ELR (cell line): Measurements from ENCODE around the gene CHST2.

Experiments used
- DNase-seq: peaks from one replicate; pipeline ENCODE4 v3.0.0-alpha.2; 2015; ENCODE audit warnings: low read depth

CHST2 gene

DNA sequence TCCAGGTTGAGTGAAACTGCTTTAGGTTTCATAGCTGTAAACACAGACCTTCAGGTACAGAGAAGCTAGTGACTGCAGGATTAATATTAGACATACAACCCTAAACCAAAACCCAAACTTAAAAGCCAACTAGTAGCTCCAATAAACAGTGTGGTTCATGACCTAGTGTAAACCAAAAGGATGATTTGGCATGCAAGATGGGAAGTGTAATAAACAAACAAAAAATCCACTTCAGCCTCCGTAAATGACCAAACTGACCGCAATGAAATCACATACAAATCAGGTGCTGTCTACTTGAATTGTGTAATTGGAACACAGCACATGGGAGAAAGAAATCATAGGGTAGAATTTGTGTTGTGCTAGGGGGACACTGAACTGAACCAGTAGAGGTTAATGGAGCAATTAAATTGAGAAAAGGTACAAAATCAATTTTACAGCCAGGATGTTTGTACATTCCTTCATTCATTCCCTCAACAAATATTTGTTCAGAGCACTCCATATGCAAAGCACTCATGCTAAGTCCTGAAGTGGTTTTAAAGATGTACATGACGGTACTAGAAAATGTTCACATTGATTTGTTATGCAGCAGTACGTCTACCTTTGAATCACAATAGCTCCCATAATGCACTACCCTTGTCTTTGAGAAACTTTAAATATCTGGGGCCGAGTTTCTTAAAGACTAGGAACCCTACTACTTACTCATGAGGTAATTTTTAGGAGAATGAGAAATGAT is 21.4 kb upstream of the CHST2 start:
- DNase-seq, result no peak

DNA sequence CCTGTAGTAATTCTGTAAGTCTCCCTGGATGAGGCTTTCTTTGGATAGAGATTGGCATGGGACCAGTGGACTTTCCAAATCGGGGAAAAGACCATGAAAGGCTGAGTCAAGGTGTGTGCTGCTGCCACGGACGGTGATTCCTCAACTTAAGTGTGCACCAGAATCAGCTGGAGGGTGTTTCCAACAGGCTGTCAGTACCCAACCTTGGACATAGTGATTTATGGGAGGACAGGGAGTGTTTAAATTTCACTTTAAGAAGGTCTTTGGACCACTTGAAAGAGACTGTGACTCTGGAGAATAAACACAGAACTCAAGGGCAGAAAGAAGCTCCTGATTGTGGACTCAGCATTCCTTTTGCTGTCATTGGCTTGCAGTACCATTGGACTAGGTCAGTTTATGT is 20.4 kb upstream of the CHST2 start:
- DNase-seq, result no peak

DNA sequence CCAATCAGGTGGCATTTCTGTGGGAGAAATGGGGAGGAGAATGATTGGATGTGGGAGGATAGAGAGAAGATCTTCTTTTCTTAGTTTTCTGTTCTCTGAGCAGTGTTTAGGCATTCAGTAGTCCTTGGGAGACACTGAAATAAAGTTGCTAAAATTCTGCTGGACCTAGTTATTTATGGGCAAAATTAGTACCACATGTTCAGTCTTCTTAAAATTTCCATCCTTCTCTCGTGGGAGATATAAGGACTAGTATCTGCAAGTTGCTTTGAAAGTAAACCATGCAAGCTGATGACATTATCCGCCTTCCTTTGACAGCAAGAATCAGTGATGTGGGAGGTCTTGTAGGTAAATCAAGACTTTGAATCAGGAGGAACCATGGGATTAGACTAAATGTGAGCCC is 19.9 kb upstream of the CHST2 start:
- DNase-seq, result no peak

DNA sequence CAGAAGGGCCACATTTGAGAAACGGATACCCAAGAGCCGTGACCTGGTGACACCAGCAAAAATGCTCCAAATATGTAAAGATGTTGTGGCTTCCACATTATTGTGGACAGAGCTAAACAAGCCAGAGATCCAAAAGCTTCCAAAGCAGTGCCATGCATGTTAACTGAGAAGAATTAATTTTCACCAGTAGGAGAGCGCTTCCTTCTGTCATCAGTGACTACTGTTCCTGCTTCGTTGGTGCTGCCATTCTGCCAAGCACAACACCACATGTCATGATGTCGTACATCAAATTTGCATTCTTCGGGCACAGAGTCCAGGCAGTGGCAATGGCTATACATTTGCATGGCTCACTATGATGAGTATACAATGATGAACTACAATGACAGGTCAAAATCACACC is 19.1 kb upstream of the CHST2 start:
- DNase-seq, result no peak

DNA sequence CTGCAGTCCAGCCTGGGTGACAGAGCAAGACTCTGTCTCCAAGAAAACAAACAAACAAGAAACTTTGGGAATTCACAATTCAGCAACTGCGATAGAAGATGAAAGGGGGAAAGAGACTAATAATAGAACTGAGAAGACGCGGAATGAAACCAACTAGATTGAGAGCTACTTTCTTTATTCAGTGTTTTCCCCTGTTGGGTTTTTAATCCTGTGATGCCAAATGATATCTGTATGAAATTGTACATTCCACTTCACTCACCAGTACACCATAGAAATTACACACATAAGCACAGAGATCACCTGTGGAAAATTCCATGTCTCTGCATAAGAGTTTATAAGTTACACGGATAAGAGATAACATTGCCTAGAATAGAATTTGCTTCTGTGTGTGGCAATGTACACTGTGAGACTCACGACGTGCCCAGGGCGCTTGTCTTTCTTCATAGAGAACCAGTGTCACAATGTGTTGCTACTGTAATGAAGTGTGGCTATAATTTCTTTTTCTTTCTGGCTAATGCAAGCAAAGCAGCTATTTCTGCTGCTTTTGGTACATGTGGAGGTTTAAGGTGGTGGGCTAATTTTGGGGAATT is 17.7 kb upstream of the CHST2 start:
- DNase-seq, result no peak

DNA sequence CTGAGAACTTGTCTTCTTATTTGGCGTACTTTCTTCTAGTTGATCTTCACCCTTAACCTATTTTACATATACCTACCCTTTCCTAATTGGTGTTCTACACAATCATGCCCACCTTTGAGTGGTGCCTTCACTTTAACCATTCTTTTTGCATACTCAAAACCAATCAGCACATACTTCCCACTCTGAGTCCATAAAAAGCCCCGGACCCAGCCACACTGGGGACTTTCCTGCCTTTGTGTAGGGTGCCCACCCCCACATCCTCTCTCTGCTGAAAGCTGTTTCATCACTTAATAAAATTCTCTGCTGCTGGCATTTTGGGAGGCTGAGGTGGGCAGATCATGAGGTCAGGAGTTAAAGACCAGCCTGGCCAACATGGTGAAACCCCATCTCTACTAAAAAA is 15.9 kb upstream of the CHST2 start:
- no peak for DNase-seq

DNA sequence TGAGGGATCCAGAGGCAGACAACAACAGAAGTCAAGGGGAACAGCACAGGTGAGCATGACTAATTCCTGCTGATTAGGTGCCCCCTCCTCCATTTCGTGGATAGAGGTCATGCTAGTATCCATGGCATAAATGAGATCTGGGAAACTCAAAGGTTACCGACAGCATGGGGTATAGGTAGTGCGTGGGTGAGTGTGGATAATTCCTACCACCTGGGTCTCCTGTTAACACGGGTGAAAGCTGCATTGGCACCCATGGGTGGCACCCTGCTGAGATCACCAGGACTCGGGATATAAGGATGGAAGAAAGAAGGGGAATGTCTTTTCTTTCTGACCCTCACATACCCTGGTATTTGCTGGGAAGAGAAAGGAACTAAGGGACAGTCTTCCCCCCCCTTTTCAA is 14.4 kb upstream of the CHST2 start:
- DNase-seq, result no peak

DNA sequence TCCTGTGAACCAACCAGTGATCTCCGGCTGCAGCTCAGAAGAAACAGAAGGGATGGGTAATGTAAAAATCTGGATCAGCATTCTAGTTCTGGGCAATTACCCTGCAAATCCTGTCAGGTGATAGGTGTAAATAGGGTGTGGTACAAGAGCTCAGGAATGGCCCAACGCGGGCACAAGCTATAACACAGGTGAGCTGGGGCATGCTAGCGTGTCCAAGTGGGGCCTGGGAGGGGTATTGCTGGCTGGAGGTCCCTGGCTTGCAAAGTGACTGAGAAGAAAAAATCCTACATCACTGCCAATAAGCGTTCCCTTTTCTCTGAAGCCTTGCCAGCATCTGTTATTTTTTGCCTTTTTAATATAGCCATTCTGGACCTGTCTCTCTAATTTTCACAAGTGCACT is 9.7 kb upstream of the CHST2 start:
- no peak for DNase-seq

DNA sequence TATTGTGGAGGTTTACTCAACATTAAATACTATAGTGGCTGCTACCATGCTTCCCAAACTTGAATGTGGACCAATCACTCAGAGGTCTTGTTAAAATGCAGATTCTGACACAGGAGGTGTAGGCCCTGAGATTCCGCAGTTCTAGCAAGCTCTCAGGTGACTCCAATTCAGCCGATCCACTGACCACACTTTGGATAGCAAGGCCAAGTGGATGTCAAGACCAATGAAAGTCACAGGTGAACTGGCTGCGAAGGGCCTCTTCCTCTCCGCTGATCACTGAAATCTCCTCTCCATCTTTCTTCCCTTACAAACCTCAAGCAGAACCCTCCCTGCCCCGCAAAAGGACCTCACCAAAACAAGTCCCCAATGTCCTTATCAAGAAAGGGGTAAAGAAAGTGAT is 9.2 kb upstream of the CHST2 start:
- DNase-seq, result no peak

DNA sequence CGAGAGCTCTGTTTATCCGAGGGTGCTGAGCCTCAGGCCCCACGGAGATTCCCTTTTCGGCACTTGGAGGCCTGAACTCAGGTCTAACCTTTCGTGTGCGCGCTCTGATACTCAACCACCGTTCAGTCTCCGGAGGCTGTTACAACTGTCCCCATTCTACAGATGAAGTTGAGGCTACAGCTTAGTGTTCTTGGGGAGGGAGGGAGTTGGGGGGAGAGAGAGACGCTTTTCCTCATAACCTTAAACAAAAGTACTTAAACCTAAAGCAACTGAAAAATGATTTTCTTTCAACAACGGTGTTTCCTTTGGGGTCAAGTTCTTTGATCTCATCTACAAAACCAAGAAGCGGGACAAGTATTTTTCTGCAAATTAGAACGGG is 952 bp upstream of the CHST2 start:
- DNase-seq, result no peak

DNA sequence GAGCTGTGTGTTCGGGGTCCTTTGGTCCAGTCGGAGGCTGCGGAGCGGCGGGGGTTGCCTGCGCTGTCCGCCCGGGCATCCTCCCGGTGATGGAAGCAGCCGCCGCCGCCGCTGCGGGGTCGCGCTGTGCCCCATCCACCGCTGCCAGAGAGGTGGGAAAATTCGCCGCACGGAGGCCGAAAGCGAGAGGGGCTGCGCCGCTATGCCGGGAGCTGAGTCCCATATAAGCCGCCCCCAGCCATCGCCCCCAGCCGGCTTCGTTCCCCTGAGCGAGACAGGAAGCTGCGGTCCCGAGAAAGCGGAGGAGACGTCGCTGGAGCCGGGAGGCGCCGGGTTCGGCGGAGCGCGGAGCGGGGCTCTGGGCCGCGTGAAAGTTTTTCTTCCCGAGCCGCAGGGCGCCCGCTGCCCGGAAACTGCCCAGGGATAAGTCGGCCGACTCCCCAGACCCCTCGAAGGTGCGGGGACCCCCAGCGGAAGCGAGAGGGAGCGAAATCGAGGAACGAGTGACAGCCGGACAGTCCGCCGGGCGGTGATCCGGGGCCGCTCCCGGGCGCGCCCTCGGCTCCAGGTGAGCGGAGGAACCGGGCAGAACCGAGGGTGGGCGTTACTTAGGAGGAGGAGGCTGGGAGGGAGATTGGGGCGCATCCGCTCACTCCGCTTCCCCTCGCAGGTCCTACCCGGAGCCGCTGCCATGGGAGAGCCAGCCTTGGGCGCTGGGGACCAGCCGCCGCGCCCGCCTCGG is 574 bp downstream of the CHST2 start:
- peak; percentile 49 for DNase-seq

DNA sequence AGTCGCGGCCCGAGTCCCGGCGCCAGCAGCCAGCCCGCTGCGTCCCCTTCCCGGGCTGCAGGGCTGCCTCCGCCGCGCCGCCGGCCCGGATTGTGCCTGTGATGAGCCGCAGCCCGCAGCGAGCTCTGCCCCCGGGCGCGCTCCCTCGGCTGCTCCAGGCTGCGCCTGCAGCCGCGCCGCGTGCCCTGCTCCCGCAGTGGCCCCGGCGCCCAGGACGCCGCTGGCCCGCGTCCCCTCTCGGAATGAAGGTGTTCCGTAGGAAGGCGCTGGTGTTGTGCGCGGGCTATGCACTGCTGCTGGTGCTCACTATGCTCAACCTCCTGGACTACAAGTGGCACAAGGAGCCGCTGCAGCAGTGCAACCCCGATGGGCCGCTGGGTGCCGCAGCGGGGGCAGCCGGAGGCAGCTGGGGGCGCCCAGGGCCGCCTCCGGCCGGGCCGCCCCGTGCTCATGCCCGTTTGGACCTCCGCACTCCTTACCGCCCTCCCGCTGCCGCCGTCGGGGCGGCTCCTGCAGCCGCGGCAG is 1.2 kb downstream of the CHST2 start:
- peak; percentile 62 for DNase-seq

DNA sequence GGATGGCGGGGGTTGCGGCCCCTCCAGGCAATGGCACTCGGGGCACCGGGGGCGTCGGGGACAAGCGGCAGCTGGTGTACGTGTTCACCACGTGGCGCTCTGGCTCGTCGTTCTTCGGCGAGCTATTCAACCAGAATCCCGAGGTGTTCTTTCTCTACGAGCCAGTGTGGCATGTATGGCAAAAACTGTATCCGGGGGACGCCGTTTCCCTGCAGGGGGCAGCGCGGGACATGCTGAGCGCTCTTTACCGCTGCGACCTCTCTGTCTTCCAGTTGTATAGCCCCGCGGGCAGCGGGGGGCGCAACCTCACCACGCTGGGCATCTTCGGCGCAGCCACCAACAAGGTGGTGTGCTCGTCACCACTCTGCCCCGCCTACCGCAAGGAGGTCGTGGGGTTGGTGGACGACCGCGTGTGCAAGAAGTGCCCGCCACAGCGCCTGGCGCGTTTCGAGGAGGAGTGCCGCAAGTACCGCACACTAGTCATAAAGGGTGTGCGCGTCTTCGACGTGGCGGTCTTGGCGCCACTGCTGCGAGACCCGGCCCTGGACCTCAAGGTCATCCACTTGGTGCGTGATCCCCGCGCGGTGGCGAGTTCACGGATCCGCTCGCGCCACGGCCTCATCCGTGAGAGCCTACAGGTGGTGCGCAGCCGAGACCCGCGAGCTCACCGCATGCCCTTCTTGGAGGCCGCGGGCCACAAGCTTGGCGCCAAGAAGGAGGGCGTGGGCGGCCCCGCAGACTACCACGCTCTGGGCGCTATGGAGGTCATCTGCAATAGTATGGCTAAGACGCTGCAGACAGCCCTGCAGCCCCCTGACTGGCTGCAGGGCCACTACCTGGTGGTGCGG is 1.9 kb downstream of the CHST2 start:
- peak; percentile 85 for DNase-seq

DNA sequence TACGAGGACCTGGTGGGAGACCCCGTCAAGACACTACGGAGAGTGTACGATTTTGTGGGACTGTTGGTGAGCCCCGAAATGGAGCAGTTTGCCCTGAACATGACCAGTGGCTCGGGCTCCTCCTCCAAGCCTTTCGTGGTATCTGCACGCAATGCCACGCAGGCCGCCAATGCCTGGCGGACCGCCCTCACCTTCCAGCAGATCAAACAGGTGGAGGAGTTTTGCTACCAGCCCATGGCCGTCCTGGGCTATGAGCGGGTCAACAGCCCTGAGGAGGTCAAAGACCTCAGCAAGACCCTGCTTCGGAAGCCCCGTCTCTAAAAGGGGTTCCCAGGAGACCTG is 2.5 kb downstream of the CHST2 start:
- DNase-seq, result no peak

DNA sequence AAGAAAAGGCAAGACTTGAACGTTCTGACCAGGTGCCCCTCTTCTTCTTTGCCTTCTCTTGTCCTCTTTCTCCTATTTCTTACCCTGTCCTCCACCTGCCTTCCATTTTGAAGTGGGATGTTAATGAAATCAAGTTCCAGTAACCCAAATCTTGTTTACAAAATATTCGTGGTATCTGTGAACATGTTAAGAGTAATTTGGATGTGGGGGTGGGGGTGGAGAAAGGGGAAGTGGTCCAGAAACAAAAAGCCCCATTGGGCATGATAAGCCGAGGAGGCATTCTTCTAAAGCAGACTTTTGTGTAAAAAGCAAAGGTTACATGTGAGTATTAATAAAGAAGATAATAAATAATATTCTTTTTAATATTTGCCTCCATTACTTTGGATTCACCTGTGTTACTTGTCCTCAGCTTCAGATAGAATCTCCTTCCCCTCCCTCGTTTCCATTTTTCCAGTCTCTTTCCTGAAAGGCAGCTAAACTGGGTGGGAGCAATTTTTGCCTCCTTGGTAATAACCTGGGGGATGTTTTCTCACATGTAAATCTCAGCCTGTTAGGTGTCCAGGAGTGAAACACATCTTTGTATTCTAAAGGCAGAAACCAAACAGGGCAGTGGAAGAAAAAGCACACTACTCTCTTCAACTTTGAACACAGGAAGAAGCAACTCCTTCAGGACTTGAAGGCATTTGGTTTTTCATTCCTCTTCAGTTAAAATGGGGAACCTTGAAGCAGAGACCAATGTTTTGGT is 3.2 kb downstream of the CHST2 start:
- DNase-seq, result no peak

DNA sequence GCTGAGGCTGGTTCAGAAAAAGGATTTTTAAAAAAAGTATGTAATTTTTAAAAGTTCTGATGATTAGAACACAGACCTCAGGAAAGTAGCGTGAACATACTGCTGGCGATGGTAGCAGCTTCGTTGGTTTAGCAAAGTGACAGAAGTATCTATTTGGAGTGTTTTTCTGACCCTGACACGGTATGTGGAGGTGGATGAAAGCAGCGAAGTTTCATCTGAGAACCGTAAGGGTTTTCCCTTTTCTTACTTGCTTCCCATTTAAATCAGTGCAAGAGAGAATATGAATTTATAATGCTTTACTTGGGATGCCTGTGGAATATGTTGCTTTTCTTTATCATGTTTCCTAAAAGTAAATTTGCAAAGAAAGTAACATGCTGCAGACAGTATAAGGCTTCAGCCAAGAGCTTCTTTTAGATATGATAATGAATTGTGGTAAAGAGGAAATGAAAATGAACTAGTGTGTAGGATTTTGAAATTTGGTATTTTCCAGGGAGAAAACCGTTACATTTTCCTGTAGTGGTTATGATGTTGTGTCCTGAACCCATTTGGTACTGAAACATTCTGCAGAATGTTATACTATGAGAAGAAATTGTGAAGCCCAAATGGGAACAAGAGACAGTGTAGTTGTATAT is 3.9 kb downstream of the CHST2 start:
- no peak for DNase-seq

DNA sequence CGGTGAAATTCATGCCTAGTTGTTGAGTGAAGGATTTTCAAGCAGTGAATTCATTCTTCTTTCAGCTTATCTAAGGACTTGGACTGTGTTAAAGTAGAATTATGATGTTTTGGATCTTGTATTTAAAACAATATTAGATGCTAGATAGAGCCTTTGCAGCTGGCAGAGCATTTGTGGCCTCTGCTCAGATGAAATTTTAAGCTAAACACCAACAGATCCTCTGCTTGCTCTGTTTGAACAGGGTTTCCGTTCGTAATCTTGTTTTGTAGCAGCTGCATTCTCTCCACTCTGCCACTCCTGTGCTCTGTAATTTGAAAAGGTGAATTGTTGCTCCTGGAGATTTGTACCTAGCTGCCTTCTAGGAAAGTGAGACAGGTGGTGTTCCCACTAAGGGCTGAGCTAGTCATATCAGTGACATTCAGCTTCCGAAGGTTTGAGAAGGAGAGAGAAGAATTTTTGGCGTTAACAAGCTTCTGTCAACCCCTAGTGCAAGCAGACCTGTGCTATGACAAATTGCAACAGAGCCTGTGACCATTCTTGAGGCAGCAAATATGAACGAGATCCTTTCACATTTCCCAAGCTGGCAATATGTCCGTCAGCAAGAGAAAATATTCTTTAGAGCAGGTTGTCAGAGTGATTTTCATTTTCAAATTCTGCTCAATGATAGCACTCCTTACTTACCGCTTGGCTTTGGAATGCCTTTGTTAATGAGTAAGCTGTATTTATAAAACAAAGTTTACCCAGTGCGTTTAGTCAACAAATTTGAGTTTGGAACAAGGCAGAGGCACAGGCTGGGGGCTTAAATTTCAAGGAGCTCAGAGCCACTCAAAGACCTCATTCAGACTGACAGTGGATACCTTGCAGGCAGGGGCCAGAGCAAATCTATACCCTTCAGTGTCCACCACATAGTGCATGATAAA is 5.3 kb downstream of the CHST2 start:
- peak; percentile 25 for DNase-seq

DNA sequence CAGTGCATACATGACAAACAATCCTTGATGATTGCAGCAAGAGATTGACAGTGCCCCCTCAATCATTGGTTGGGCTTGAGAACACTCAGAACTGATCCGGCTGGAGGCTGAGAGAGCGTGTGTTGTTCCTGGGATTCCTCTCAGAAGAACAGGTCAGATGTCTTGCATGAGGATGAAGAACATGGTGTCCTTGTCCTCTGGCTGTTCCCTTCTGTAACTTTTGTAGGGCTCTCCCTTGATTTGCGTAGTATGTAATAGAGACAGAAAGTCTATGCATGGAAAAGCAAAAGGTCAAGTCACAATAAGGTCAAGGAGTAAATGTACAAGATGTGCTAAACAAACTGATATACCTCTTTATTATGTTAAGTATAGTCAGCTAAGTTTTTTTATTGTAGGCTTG is 8.2 kb downstream of the CHST2 start:
- no peak for DNase-seq

DNA sequence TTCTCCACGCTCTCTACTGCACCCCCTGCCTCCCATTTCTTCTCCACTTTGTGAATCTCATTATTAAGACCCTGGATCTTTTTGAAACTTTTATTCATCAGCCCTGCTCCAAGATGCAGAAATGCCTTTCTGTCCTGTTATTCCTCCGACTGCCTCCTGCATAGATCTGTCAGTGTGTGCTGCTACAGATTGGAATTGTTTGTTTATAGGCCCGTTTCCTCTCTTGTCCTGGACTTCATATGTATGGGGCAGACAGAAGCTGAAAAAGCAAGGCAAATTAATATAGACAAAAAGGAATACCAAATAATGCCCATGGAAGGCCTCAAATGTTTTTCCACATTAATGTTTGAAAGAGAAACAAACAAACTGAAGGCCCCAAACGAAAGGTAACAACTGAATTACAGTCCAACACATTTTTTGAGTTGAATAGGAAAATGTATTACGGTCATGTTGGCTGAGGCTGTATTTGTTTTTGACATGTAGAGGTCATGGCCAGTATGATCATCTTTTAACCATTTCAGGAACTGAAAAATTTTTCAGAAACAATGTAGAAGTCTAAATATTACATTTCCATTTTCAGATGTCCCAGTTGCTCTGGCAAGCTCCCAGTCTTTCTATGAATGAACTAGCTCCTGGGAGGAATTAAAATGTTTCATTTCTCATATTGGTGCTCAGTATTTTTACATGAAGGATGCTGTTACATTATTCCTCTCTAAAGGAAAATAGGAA is 8.8 kb downstream of the CHST2 start:
- no peak for DNase-seq
